Type B pancreatic cell (in vitro differentiated cells): ENCODE measurements around the gene SLC35F2. TPM values are rescaled to one million over a fixed set of nuclear protein-coding genes. Genes with fewer than 3 reads are reported as not detected.

Experiments
- DNase-seq: peaks from one replicate; pipeline ENCODE4 v3.0.0; 2021; ENCODE audit warnings: mixed read lengths; ENCODE audit not compliant: unreplicated experiment; ENCODE audit errors: extremely low spot score
- H3K27ac Mint-ChIP-seq: 2 replicates; pipeline ENCODE4 v1.8.0; 2021; ENCODE audit warnings: mild to moderate bottlenecking, mixed read lengths
- H3K27me3 Mint-ChIP-seq: 2 replicates; pipeline ENCODE4 v1.8.0; 2021; ENCODE audit warnings: mixed read lengths
- H3K36me3 Mint-ChIP-seq: 2 replicates; pipeline ENCODE4 v1.8.0; 2021; ENCODE audit warnings: mixed read lengths
- H3K4me1 Mint-ChIP-seq: one replicate; pipeline ENCODE4 v1.8.0; 2021; ENCODE audit warnings: mixed read lengths; ENCODE audit not compliant: unreplicated experiment
- H3K4me3 Mint-ChIP-seq: 2 replicates; pipeline ENCODE4 v1.8.0; 2021; ENCODE audit warnings: mild to moderate bottlenecking, mixed read lengths
- H3K9me3 Mint-ChIP-seq: 2 replicates; pipeline ENCODE4 v1.8.0; 2021; ENCODE audit warnings: mixed read lengths
- total RNA-seq: library from RNA; stranded (reverse); gene quantifications from 2 replicates; pipeline ENCODE4 v1.2.1, GENCODE V29; 2021; ENCODE audit warnings: low replicate concordance
- TF ChIP-seq, protein P1 (sequence below): fragments of 200-600 bp; sonication (generic); conservative IDR thresholded peaks from 2 replicates; pipeline ENCODE4 v1.5.0; 2021; ENCODE audit warnings: antibody characterized with exemption, mild to moderate bottlenecking

The SLC35F2 gene
- total RNA-seq, 1 donor from 2014 or later = 9.5 TPM

DNA sequence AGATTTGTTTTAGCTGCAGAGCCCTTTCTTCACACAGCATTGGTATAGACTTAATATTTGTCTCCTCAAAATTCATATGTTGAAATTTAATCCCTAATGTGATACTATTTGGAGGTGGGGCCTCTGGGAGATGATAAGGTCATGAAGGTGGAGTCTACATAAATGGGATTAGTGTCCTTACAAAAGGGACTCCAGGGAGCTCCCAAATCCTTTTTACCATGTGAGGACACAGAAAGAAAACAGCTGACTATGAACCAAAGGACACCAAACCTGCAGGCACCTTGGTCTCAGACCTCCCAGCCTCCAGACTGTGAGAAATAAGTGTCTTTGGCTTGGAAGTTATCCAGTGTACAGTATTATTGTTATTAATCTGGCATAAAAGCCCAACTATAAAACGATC is 10.2 kb downstream of the SLC35F2 start:
- no peak overlapping the region for H3K27ac Mint-ChIP-seq
- no peak for DNase-seq
- H3K9me3 Mint-ChIP-seq = no peaks in the 10 kb centered on the region
- no peak overlapping the region for H3K4me3 Mint-ChIP-seq
- H3K27me3 Mint-ChIP-seq = no peaks in the 10 kb centered on the region
- no peaks in the 10 kb centered on the region for H3K36me3 Mint-ChIP-seq
- TF ChIP-seq, protein P1, sequence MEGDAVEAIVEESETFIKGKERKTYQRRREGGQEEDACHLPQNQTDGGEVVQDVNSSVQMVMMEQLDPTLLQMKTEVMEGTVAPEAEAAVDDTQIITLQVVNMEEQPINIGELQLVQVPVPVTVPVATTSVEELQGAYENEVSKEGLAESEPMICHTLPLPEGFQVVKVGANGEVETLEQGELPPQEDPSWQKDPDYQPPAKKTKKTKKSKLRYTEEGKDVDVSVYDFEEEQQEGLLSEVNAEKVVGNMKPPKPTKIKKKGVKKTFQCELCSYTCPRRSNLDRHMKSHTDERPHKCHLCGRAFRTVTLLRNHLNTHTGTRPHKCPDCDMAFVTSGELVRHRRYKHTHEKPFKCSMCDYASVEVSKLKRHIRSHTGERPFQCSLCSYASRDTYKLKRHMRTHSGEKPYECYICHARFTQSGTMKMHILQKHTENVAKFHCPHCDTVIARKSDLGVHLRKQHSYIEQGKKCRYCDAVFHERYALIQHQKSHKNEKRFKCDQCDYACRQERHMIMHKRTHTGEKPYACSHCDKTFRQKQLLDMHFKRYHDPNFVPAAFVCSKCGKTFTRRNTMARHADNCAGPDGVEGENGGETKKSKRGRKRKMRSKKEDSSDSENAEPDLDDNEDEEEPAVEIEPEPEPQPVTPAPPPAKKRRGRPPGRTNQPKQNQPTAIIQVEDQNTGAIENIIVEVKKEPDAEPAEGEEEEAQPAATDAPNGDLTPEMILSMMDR = no peak
- H3K4me1 Mint-ChIP-seq = no peaks in the 10 kb centered on the region

DNA sequence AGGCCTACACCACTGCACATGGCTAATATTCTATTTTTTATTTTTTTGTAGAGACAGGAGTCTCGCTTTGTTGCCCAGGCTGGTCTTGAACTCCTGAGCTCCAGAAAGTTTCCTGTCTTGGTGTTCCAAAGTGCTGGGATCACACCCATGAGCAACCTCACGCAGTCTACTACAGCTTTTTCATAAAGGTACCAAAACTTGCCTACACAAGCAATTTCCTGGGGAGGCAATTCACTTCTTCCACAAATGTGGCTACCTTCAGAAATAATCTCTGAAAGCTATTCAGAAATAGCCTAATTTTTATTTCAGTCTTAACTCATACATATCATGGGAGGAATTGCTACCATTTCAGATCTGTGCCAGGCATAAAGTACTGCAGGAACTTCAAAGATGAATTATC is 11.4 kb downstream of the SLC35F2 start:
- no peaks in the 10 kb centered on the region for H3K36me3 Mint-ChIP-seq
- no peak overlapping the region for H3K27ac Mint-ChIP-seq
- no peaks in the 10 kb centered on the region for H3K9me3 Mint-ChIP-seq
- no peak for DNase-seq
- no peaks in the 10 kb centered on the region for H3K4me1 Mint-ChIP-seq
- no peaks in the 10 kb centered on the region for H3K27me3 Mint-ChIP-seq
- H3K4me3 Mint-ChIP-seq = no peak overlapping the region
- TF ChIP-seq, protein P1 = no peak

DNA sequence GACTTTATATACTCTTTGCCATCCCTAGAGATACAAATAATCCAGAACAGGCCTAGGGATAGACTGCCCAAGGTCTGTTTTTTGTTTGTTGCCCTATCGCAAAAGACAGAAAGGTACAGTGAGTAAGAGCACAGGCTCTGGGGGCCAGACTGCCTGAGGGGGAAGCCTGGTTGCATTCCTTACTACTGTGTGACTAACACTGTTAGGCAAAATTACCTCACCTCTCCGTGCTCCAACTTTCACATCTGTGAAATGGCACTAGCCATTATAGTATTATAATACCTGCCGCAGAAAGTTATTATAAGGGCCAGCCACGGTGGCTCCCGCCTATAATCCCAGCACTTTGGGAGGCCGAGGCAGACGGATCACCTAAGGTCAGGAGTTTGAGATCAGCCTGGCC is 14.5 kb downstream of the SLC35F2 start:
- DNase-seq = no peak
- Mint-ChIP-seq H3K27me3 (no peaks in the 10 kb centered on the region), H3K27ac (no peak overlapping the region), H3K4me3 (no peak overlapping the region), H3K4me1 (peaks cover 13% of the 10 kb centered on the region), H3K9me3 (no peaks in the 10 kb centered on the region), H3K36me3 (no peaks in the 10 kb centered on the region)
- TF ChIP-seq, protein P1 = no peak

DNA sequence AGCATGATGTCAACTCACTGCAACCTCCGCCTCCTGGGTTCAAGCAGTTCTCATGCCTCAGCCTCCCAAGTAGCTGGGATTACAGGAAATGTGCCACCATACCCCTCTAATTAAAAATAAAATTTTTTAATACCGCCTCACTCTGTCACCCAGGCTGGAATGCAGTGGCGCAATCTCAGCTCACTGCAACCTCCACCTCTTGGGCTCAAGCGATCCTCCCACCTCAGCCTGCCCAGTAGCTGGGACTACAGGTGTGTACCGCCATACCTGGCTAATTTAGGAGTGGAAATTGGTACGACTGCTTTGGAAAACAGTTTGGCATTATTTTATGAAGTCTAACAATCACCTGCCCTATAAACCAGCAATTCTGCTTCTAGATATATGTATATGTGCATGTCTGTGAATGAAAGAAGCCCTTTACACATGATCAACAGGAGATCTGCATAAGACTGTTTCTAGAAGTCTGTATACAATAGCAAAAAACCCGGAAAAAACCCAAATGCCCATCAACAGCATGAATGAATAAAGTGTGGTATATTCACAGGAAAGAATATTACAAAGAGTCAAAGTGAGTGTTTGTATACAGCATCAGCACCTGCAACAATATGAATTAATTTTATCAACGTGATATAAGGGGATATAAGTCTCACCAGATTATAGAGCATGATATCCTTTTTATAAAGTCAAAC is 16.0 kb downstream of the SLC35F2 start:
- Mint-ChIP-seq H3K27me3 (no peaks in the 10 kb centered on the region), H3K9me3 (no peaks in the 10 kb centered on the region), H3K4me1 (peaks cover 13% of the 10 kb centered on the region), H3K27ac (no peak overlapping the region), H3K36me3 (no peaks in the 10 kb centered on the region), H3K4me3 (no peak overlapping the region)
- TF ChIP-seq, protein P1 = no peak
- DNase-seq = no peak

DNA sequence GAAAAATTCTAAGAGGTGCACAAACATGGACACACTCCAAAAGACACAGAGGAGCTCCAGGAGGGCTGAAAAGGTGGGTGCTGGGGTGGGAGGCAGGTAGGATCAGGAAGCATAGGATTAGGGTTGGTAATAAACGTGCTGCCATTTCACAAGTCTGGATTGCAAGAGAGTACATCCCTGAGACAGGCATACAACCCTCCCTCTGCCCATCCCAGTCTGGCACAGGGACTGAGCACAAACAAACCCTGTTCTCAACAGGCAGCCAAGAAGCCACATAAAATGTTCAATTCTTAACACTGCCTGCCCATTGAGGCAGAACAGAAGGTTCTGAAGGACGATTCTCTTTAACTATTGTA is 18.5 kb downstream of the SLC35F2 start:
- peaks cover 13% of the 10 kb centered on the region for H3K4me1 Mint-ChIP-seq
- H3K27me3 Mint-ChIP-seq = no peaks in the 10 kb centered on the region
- DNase-seq = no peak
- H3K9me3 Mint-ChIP-seq = no peaks in the 10 kb centered on the region
- TF ChIP-seq, protein P1 = no peak
- no peak overlapping the region for H3K4me3 Mint-ChIP-seq
- H3K27ac Mint-ChIP-seq = no peak overlapping the region
- H3K36me3 Mint-ChIP-seq = no peaks in the 10 kb centered on the region

DNA sequence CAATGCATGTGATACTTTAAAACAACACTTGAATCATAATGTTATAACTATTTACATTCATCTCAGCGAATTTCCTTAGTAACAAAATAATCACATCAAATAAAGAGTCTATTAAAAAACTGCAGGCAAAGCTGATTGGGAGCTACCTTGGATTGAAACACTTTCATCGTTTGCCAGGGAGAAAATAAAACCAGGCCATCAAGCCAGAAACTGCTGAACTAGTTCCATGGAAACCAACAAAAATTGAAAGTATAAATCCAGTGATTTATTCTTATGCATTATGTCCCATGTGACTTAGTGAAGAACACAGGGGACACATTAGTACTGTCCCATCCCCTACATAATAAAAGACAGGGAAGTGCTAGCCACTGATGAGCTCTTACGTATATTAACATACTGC is 21.7 kb downstream of the SLC35F2 start:
- H3K4me1 Mint-ChIP-seq = peaks cover 13% of the 10 kb centered on the region
- DNase-seq = no peak
- TF ChIP-seq, protein P1 = no peak
- no peak overlapping the region for H3K27ac Mint-ChIP-seq
- H3K4me3 Mint-ChIP-seq = no peak overlapping the region
- H3K9me3 Mint-ChIP-seq = no peaks in the 10 kb centered on the region
- H3K36me3 Mint-ChIP-seq = no peaks in the 10 kb centered on the region
- H3K27me3 Mint-ChIP-seq = no peaks in the 10 kb centered on the region
